ENCODE data around the gene PDK4.

The PDK4 gene

DNA sequence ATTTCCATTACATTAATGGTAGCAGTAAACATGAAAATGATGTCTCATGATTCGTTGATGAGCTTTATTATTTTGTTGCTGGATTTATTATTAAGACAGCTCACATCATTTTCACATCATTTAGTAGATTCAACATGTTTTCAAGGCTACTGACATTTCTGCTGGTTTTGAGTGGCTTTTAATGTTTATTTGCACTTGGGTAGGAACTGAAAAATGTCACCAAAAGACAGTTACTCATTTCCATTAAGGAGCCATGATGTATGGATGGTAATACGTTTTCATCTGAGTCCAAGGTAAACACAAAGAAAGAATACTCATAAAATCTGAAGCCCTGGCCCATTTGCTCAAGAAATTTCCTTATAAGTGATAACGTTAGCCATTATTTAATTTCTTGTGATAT lies 14.8 kb downstream of the PDK4 start:
- TF ChIP-seq, protein P1, sequence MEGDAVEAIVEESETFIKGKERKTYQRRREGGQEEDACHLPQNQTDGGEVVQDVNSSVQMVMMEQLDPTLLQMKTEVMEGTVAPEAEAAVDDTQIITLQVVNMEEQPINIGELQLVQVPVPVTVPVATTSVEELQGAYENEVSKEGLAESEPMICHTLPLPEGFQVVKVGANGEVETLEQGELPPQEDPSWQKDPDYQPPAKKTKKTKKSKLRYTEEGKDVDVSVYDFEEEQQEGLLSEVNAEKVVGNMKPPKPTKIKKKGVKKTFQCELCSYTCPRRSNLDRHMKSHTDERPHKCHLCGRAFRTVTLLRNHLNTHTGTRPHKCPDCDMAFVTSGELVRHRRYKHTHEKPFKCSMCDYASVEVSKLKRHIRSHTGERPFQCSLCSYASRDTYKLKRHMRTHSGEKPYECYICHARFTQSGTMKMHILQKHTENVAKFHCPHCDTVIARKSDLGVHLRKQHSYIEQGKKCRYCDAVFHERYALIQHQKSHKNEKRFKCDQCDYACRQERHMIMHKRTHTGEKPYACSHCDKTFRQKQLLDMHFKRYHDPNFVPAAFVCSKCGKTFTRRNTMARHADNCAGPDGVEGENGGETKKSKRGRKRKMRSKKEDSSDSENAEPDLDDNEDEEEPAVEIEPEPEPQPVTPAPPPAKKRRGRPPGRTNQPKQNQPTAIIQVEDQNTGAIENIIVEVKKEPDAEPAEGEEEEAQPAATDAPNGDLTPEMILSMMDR (IDR thresholded peaks at IDR 0.05; ENCODE audit: insufficient read depth, low read length, poor library complexity, severe bottlenecking): no peak
- Histone ChIP-seq H3K4me3 (replicated peaks; ENCODE audit: low read depth, low read length) (no peak overlapping the region), H3K36me3 (ENCODE audit: control insufficient read depth, insufficient read depth, low read length) (no peaks in the 10 kb centered on the region), H3K27me3 (replicated peaks; ENCODE audit: control insufficient read depth, insufficient read depth, low read length) (no peaks in the 10 kb centered on the region)
- no peak for DNase-seq (ENCODE audit: extremely low read depth, insufficient read length)

DNA sequence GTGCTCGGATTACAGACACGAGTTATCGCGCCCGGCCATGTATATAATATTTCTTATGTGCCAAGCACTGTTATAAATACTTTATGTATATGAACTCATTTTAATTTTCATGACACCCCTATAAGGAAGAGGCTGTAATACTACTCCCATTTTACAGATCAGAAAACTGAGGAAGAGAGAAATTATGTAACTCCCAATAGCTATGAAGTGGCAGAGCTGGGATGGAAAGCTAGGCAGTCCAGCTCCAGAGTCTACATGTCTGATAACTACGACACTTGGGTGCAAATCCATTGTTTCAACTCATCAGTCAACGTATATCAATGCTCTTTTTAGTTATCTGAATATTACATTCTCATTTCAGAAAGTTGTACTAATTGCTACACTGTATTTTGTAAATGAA lies 17.0 kb downstream of the PDK4 start:
- DNase-seq (ENCODE audit: extremely low read depth, insufficient read length): no peak
- Histone ChIP-seq H3K4me3 (replicated peaks; ENCODE audit: low read depth, low read length) (no peak overlapping the region), H3K27me3 (replicated peaks; ENCODE audit: control insufficient read depth, insufficient read depth, low read length) (no peaks in the 10 kb centered on the region), H3K36me3 (ENCODE audit: control insufficient read depth, insufficient read depth, low read length) (no peaks in the 10 kb centered on the region)
- TF ChIP-seq, protein P1 (IDR thresholded peaks at IDR 0.05; ENCODE audit: insufficient read depth, low read length, poor library complexity, severe bottlenecking): no peak

DNA sequence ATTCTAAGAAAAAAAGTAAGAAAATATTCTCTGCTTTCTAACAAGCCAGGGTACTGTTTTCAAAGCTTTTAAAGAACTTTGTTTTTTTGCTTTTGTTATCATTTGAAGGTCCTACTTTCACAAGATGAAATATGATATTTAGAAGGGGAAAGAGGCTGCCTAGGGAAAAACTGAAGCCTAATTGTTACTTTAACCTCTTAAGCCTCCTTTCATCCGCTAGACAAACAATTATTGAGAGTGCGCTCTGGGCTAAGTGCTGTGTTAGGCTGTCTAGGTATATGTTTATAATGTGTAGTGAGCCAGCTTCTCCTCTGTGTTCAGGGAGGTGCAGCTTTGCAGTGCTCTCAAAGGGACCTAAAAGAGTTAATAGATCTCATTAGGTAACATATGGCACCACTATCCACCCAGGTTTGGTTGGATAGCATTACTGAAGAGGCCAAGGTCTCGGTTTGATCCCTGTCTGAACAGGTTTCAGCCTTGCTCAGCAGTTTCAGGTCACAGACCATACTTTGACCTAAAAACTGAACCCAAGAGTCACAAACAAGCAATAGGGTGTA lies 17.9 kb downstream of the PDK4 start:
- Histone ChIP-seq H3K36me3 (ENCODE audit: control insufficient read depth, insufficient read depth, low read length) (no peaks in the 10 kb centered on the region), H3K4me3 (replicated peaks; ENCODE audit: low read depth, low read length) (no peak overlapping the region), H3K27me3 (replicated peaks; ENCODE audit: control insufficient read depth, insufficient read depth, low read length) (no peaks in the 10 kb centered on the region)
- TF ChIP-seq, protein P1 (IDR thresholded peaks at IDR 0.05; ENCODE audit: insufficient read depth, low read length, poor library complexity, severe bottlenecking): no peak
- DNase-seq (ENCODE audit: extremely low read depth, insufficient read length): no peak

DNA sequence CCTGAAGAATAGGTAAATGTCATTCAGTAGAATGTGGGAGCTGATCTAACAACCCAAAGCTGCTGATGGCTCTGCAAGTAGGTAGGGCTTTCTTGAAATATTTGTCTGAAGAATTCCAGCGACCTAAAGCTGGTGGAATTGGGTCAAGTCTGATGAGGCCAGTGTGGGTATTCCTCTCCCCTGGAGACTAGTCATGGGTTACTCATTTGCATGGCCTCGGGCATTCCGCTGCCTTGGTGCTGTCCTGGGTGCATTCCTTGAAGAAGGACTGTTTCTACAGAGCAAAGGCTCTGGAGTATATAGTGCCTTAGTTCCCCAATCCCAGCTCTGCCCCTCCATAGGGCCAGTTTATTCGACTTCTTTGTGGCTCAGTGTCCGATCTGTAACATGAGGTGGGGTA lies 19.2 kb downstream of the PDK4 start:
- no peaks in the 10 kb centered on the region for H3K27me3 ChIP-seq (replicated peaks; ENCODE audit: control insufficient read depth, insufficient read depth, low read length)

DNA sequence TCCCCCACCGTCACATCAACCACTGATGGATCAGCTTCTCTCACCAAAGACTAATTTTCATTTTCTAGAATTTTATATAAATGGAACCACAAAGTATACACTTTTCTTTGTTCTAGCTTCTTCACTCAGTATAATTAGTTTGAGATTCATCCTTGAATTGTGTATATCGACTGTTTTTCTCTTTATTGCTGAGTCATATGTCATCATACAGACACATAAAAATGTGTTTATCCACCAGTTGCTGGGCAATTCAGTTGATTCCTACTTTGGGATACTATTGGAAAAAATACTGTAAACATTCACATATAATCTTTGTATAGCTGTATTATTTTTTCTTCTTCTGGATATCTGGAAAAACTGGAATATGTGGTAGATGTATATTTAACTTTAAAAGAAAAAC lies 26.6 kb downstream of the PDK4 start:
- Histone ChIP-seq H3K27me3 (replicated peaks; ENCODE audit: control insufficient read depth, insufficient read depth, low read length) (no peaks in the 10 kb centered on the region), H3K4me3 (replicated peaks; ENCODE audit: low read depth, low read length) (no peak overlapping the region), H3K36me3 (ENCODE audit: control insufficient read depth, insufficient read depth, low read length) (no peaks in the 10 kb centered on the region)
- TF ChIP-seq, protein P1 (IDR thresholded peaks at IDR 0.05; ENCODE audit: insufficient read depth, low read length, poor library complexity, severe bottlenecking): no peak
- no peak for DNase-seq (ENCODE audit: extremely low read depth, insufficient read length)

More for the DNA sequence above, 19.2 kb downstream of the PDK4 start:
- no peak overlapping the region for H3K4me3 ChIP-seq (replicated peaks; ENCODE audit: low read depth, low read length)
- no peak for DNase-seq (ENCODE audit: extremely low read depth, insufficient read length)
- TF ChIP-seq, protein P1 (IDR thresholded peaks at IDR 0.05; ENCODE audit: insufficient read depth, low read length, poor library complexity, severe bottlenecking): no peak
- H3K36me3 ChIP-seq (ENCODE audit: control insufficient read depth, insufficient read depth, low read length): no peaks in the 10 kb centered on the region

DNA sequence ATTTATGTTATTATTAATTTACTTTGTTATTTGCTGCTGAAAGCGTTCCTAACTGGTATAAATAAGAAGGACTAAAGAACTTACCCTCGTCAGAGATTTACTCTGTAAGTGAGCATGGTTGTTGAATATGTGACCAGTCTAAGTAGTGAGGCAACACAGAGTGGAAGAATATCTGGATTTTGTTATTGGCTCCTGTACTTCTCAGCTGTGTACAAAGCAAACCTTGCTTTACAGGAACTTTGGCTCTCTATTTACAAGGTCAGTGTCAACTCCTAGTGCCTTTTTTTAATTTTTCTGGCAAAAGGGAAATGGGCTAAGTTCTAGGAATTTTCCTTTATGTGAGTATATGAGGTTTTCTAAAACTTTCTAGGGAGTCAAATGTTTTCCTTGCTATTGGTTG lies 35.6 kb downstream of the PDK4 start:
- no peaks in the 10 kb centered on the region for H3K36me3 ChIP-seq (ENCODE audit: control insufficient read depth, insufficient read depth, low read length)
- DNase-seq (ENCODE audit: extremely low read depth, insufficient read length): no peak
- TF ChIP-seq, protein P1 (IDR thresholded peaks at IDR 0.05; ENCODE audit: insufficient read depth, low read length, poor library complexity, severe bottlenecking): no peak
- H3K27me3 ChIP-seq (replicated peaks; ENCODE audit: control insufficient read depth, insufficient read depth, low read length): no peaks in the 10 kb centered on the region
- no peak overlapping the region for H3K4me3 ChIP-seq (replicated peaks; ENCODE audit: low read depth, low read length)

Data from GM06990 (cell line).